AML-193 (cell line): ENCODE results near the gene GPATCH2L.
A peak's percentile ranks its signal among the peaks of the same experiment; 100 is the strongest.

Experiments used
- DNase-seq, 2 experiments: peaks; one replicate each; lab custom pipeline; 2025; lab: John Stamatoyannopoulos, UW

Gene GPATCH2L

DNA sequence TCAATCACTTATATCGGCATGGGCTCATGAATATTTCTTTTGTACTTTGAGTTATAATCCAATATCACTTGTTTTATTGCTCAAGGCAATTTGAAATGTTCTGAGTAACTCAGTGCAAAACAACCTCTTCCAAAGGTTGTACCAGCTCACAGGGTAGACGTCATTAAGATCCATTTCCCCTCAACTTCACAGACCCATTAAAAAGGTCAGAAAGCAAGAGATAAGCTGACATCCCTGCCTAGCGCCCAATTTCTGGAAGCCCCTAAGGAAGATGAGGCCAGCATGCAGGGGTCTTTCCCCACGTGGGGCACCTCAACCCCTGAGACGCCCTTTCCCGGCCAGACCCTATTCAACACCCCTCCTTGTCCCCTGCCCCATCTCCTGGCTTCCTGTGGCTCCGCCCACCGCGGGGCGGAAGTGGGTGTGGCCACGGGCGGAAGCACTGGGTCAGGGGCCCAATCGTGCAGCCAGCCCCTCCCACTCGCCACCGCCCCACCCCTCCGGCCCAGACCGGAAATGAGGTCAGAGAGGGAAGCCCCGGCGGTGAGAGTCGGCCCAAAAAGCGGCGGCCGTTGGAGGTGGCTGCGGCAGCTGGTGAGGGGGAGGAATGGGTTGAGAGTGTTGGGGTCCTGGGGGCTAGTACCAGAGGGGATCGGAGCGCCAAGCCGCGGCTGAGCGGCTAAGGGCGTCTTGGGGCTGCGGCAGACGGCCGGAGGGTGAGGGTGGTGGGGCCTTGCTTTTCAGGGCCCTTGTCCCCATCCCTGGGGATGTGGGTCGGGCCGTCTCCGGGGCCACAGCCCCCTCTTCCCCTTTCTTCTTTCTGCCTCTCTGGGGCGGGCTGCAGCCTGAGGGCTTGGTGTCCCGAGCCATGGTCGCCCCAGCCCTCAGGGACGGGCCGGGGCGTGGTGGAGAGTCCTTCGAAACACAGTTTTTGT lies at the start of gene GPATCH2L:
TSS of gene GPATCH2L (plus strand) at position 525 of the 935 bp plus-strand sequence. CDS start 2,442 bp downstream, outside the sequence.
- peak; percentile 73 to 79 for DNase-seq

GRCh38 chr14:76104802-76105355 lies 46.8 kb upstream of the GPATCH2L start:
- no peak for DNase-seq

GRCh38 chr14:76106188-76106587 lies 45.5 kb upstream of the GPATCH2L start:
- no peak for DNase-seq

GRCh38 chr14:76109087-76109880 lies 42.4 kb upstream of the GPATCH2L start:
- no peak for DNase-seq

GRCh38 chr14:76112889-76113624 lies 38.7 kb upstream of the GPATCH2L start:
- no peak for DNase-seq

DNA sequence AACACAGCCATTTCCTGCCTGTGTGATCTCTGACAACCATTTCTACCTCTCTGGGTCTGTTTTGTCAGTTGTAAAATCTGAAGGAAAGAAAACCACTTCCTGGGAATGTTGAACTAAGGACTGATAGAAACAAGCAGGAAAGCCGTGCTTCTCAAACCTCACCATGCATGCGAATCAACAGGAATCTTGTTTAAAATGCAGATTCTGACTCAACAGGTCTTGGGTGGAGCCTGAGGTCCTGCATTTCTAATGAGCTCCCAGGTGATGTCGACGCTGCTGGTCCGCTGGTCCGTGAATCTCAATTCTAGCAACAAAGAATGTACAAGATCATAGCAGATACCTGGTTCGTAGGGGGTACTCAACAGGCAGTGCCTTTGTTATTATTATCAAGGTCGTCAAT lies 38.0 kb upstream of the GPATCH2L start:
- no peak for DNase-seq

- peak in 1 of 2 experiments; percentile 1 for DNase-seq
These were observed 36.7 kb upstream of the GPATCH2L start for GRCh38 chr14:76115010-76115422.

GRCh38 chr14:76117789-76118484 lies 33.8 kb upstream of the GPATCH2L start:
- DNase-seq, result no peak

DNA sequence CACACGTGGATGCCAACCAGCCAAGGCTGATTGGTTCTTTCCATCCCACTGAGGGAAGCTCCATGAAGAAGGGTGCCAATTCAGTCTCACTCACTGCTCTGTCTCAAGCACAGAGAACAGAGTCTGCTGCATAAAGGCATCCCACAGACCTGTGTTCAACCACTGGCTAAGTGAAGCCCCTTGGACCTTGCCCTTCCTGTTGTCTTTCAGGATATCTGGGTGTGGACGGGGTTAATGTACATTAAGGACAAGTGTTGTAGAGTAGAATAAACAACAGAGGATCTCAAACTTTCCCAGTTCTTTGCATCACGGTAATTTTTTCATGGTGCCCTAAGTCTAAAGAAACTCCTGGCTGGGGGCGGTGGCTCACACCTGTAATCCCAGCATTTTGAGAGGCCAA lies 33.1 kb upstream of the GPATCH2L start:
- DNase-seq, result no peak

GRCh38 chr14:76121089-76121748 lies 30.5 kb upstream of the GPATCH2L start:
- no peak for DNase-seq

- no peak for DNase-seq
These were observed 28.1 kb upstream of the GPATCH2L start for GRCh38 chr14:76123426-76124225.

DNA sequence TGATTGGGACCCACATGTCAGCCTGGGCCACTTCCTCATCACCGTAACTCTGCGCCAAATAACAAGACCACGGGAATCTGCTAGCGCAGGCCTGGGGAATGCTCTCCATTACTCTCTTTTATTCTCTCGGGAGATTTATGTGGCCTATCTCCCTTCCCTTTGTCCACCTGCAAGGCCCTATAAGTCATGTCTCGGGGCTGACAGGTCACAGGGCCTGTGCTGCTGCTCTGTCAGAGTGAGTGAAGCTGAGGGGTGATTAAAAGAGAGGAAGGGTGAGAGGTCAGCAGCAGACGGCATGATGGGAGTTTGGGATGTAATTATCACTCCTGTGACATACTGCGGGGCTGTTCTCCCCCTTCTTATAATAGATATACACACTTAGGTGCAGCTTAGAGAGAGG lies 26.2 kb upstream of the GPATCH2L start:
- no peak for DNase-seq

- DNase-seq, result peak; percentile 34 to 55
These were observed 25.6 kb upstream of the GPATCH2L start for GRCh38 chr14:76126076-76126475.

GRCh38 chr14:76129851-76130576 lies 21.7 kb upstream of the GPATCH2L start:
- DNase-seq, result no peak

- no peak for DNase-seq
These were observed 20.4 kb upstream of the GPATCH2L start for GRCh38 chr14:76131071-76131965.

DNA sequence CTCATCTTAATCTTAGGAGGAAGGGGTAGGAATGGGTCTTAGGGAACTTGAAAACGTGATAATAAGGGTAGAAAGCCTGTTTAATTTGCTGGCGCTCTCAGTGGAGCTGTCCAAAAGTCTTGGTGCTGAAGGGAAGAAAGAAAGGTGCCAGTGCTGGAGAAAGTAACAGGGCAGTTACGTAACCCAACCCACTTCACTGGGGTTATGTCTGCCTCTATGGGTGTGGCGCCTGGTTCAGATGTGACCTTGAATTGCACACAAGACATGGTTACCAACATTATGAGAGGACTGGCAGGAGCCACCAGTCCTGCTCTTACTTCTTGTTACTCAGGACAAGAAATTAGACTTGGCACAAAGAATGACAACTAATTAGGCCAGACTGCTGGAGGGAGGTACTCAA lies 18.6 kb upstream of the GPATCH2L start:
- peak; percentile 13 to 30 for DNase-seq

- no peak for DNase-seq
These were observed 17.5 kb upstream of the GPATCH2L start for GRCh38 chr14:76134231-76134630.

DNA sequence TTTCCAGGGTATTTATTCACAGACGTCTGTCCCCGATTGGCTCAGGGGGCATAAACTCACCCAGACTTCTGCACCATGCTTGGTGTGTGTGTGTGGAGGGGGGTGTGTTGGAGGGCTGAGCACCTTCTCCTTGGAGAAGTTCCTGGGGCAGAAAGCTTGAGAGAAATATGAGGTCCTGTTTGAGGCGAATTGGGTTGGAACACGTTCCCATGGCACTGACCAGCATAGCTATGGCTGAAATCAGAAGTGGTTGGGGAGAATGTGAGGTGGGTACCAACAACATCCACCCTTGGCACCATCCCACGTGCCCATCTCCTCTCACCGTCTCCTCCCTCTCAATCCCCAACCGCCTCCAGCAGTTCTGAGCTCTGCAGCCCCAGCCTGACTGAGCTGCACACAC lies 16.0 kb upstream of the GPATCH2L start:
- no peak for DNase-seq
